ENCODE results near the gene DYNC1I1. TPM values are rescaled to one million over a fixed set of nuclear protein-coding genes. Genes with fewer than 3 reads are reported as not detected.

The DYNC1I1 gene
- total and polyA plus RNA-seq, 2 experiments from 2014 or later = 1.4 to 4.1 TPM

DNA sequence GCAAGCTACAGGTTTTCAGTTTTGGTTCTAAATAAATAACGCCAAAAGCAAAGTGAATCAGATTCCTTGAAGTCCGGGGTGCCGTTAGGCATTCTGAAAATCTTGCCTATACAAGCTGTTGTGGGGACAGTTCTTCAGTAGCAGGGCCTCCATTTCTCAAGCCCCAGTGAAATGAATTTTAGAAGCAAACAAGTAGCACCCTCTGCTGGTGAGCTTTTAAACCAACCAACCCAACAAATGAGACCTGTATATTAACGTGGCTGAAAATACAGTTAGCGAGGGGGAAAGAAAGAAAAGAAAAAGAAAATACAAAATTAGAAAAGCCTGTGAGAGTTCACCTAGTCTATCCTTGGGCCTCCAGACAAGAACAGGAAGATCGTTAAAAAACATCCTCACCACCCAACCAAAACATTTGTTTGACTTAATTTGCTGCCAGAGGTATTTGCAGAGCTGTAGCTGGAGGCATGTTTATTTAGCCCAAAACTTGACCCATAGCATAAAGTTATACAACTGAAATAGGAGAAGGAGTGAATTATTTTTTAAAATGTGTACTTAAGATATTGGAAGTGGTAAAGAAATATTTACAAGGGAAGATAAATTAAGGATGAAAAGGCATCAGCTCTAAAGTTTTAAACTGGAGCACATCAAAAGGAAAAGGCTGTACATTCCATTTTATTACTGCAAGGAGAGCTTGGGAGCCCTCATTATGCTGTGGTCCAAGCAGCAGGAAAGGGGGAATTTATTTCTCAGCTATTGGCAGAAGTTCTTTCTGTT, 98.9 kb downstream of the DYNC1I1 start:
- no peak overlapping the region for H3K4me3 Mint-ChIP-seq
- H4K20me1 ChIP-seq (replicated peaks; ENCODE audit: insufficient read depth) = no peaks in the 10 kb centered on the region
- H3K27ac ChIP-seq (ENCODE audit: low read depth) = no peak overlapping the region
- H3F3A ChIP-seq (replicated peaks; ENCODE audit: low read depth) = no peaks in the 10 kb centered on the region
- ATAC-seq = peak; percentile 82
- no peak overlapping the region for H3K27ac Mint-ChIP-seq
- H3K4me2 ChIP-seq = no peak overlapping the region
- H3K4me1 ChIP-seq (ENCODE audit: insufficient read depth) = 0 out of 2 replicates have a peak, but pooled peaks cover 4% of the 10 kb centered on the region
- no peak overlapping the region for H2AFZ ChIP-seq
- H3K36me3 Mint-ChIP-seq (ENCODE audit: low read depth) = no peaks in the 10 kb centered on the region
- no peaks in the 10 kb centered on the region for H3K36me3 ChIP-seq (ENCODE audit: insufficient read depth)
- peaks cover 7% of the 10 kb centered on the region for H3K4me1 Mint-ChIP-seq
- DNase-seq (ENCODE audit: low spot score) = peak; percentile 86
- no peaks in the 10 kb centered on the region for H3K9me3 Mint-ChIP-seq
- H3K27me3 Mint-ChIP-seq (ENCODE audit: insufficient read depth, low read depth, poor library complexity) = peaks cover 1% of the 10 kb centered on the region
- no peaks in the 10 kb centered on the region for H3K27me3 ChIP-seq (ENCODE audit: insufficient read depth)
- H3K9me2 ChIP-seq (ENCODE audit: insufficient read depth) = no peaks in the 10 kb centered on the region
- H3K4me3 ChIP-seq = no peak overlapping the region
- no peaks in the 10 kb centered on the region for H3K79me2 ChIP-seq (replicated peaks; ENCODE audit: insufficient read depth)
- no peak for TF ChIP-seq ZNF331 (CRISPR knock-in tag; IDR thresholded peaks at IDR 0.05; ENCODE audit: low read depth)
- TF ChIP-seq, protein P1, sequence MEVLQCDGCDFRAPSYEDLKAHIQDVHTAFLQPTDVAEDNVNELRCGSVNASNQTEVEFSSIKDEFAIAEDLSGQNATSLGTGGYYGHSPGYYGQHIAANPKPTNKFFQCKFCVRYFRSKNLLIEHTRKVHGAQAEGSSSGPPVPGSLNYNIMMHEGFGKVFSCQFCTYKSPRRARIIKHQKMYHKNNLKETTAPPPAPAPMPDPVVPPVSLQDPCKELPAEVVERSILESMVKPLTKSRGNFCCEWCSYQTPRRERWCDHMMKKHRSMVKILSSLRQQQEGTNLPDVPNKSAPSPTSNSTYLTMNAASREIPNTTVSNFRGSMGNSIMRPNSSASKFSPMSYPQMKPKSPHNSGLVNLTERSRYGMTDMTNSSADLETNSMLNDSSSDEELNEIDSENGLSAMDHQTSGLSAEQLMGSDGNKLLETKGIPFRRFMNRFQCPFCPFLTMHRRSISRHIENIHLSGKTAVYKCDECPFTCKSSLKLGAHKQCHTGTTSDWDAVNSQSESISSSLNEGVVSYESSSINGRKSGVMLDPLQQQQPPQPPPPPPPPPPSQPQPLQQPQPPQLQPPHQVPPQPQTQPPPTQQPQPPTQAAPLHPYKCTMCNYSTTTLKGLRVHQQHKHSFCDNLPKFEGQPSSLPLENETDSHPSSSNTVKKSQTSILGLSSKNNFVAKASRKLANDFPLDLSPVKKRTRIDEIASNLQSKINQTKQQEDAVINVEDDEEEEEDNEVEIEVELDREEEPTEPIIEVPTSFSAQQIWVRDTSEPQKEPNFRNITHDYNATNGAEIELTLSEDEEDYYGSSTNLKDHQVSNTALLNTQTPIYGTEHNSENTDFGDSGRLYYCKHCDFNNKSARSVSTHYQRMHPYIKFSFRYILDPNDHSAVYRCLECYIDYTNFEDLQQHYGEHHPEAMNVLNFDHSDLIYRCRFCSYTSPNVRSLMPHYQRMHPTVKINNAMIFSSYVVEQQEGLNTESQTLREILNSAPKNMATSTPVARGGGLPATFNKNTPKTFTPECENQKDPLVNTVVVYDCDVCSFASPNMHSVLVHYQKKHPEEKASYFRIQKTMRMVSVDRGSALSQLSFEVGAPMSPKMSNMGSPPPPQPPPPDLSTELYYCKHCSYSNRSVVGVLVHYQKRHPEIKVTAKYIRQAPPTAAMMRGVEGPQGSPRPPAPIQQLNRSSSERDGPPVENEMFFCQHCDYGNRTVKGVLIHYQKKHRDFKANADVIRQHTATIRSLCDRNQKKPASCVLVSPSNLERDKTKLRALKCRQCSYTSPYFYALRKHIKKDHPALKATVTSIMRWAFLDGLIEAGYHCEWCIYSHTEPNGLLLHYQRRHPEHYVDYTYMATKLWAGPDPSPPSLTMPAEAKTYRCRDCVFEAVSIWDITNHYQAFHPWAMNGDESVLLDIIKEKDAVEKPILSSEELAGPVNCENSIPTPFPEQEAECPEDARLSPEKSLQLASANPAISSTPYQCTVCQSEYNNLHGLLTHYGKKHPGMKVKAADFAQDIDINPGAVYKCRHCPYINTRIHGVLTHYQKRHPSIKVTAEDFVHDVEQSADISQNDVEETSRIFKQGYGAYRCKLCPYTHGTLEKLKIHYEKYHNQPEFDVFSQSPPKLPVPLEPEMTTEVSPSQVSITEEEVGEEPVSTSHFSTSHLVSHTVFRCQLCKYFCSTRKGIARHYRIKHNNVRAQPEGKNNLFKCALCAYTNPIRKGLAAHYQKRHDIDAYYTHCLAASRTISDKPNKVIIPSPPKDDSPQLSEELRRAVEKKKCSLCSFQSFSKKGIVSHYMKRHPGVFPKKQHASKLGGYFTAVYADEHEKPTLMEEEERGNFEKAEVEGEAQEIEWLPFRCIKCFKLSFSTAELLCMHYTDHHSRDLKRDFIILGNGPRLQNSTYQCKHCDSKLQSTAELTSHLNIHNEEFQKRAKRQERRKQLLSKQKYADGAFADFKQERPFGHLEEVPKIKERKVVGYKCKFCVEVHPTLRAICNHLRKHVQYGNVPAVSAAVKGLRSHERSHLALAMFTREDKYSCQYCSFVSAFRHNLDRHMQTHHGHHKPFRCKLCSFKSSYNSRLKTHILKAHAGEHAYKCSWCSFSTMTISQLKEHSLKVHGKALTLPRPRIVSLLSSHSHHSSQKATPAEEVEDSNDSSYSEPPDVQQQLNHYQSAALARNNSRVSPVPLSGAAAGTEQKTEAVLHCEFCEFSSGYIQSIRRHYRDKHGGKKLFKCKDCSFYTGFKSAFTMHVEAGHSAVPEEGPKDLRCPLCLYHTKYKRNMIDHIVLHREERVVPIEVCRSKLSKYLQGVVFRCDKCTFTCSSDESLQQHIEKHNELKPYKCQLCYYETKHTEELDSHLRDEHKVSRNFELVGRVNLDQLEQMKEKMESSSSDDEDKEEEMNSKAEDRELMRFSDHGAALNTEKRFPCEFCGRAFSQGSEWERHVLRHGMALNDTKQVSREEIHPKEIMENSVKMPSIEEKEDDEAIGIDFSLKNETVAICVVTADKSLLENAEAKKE (CRISPR knock-in tag; IDR thresholded peaks at IDR 0.05) = no peak
- TF ChIP-seq, protein P2, sequence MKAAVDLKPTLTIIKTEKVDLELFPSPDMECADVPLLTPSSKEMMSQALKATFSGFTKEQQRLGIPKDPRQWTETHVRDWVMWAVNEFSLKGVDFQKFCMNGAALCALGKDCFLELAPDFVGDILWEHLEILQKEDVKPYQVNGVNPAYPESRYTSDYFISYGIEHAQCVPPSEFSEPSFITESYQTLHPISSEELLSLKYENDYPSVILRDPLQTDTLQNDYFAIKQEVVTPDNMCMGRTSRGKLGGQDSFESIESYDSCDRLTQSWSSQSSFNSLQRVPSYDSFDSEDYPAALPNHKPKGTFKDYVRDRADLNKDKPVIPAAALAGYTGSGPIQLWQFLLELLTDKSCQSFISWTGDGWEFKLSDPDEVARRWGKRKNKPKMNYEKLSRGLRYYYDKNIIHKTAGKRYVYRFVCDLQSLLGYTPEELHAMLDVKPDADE (IDR thresholded peaks at IDR 0.05) = no peak
- TF ChIP-seq, protein P3, sequence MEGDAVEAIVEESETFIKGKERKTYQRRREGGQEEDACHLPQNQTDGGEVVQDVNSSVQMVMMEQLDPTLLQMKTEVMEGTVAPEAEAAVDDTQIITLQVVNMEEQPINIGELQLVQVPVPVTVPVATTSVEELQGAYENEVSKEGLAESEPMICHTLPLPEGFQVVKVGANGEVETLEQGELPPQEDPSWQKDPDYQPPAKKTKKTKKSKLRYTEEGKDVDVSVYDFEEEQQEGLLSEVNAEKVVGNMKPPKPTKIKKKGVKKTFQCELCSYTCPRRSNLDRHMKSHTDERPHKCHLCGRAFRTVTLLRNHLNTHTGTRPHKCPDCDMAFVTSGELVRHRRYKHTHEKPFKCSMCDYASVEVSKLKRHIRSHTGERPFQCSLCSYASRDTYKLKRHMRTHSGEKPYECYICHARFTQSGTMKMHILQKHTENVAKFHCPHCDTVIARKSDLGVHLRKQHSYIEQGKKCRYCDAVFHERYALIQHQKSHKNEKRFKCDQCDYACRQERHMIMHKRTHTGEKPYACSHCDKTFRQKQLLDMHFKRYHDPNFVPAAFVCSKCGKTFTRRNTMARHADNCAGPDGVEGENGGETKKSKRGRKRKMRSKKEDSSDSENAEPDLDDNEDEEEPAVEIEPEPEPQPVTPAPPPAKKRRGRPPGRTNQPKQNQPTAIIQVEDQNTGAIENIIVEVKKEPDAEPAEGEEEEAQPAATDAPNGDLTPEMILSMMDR (conservative IDR thresholded peaks at IDR 0.05; ENCODE audit: low read depth in 2 of 2) = peak; percentile 83 to 88
- no peak for TF ChIP-seq EZH2phosphoT487 (IDR thresholded peaks at IDR 0.05; ENCODE audit: unreplicated experiment)
- no peak for TF ChIP-seq POLR2AphosphoS5 (IDR thresholded peaks at IDR 0.05; ENCODE audit: low read depth)
- no peak for TF ChIP-seq JUNB (IDR thresholded peaks at IDR 0.05; ENCODE audit: unreplicated experiment)
- no peak for TF ChIP-seq NANOG (IDR thresholded peaks at IDR 0.05; ENCODE audit: borderline replicate concordance)

All from GM23338 (cell line).